ENCODE measurements around the gene CACNA1D.

CACNA1D gene

GRCh38 chr3:53614307-53614706, 119.9 kb downstream of the CACNA1D start:
- peaks cover 5% of the 10 kb centered on the region for H3K9me3 Mint-ChIP-seq
- peaks cover 4% of the 10 kb centered on the region for H3K27me3 Mint-ChIP-seq (ENCODE audit: low read depth)
- TF ChIP-seq, protein P1, sequence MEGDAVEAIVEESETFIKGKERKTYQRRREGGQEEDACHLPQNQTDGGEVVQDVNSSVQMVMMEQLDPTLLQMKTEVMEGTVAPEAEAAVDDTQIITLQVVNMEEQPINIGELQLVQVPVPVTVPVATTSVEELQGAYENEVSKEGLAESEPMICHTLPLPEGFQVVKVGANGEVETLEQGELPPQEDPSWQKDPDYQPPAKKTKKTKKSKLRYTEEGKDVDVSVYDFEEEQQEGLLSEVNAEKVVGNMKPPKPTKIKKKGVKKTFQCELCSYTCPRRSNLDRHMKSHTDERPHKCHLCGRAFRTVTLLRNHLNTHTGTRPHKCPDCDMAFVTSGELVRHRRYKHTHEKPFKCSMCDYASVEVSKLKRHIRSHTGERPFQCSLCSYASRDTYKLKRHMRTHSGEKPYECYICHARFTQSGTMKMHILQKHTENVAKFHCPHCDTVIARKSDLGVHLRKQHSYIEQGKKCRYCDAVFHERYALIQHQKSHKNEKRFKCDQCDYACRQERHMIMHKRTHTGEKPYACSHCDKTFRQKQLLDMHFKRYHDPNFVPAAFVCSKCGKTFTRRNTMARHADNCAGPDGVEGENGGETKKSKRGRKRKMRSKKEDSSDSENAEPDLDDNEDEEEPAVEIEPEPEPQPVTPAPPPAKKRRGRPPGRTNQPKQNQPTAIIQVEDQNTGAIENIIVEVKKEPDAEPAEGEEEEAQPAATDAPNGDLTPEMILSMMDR (IDR thresholded peaks at IDR 0.05; ENCODE audit: unreplicated experiment in 3 of 3) = no peak
- peaks cover 8% of the 10 kb centered on the region for H3K4me1 Mint-ChIP-seq
- no peaks in the 10 kb centered on the region for H3K36me3 Mint-ChIP-seq (ENCODE audit: low read depth)
- no peak overlapping the region for H3K27ac Mint-ChIP-seq
- no peak overlapping the region for H3K4me3 Mint-ChIP-seq

DNA sequence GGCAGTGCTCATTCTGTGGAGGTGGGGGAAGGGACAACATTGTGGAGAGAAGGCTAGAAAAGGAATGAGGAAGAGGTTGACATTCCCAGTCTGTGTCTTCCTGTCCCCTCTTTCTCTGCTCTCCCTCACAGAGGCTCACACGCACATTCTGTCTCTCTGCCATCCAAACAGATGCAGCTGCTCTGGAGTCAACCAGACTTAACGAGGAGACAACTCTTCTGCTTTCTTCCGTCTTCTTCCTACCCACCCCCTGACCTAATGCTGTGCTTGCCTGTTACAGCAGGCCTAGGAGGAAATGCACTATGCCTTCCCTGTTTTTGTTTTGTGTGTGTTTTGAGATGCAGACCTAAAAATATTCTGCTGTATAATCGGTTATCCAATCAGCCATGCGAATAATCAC, 121.9 kb downstream of the CACNA1D start:
- TF ChIP-seq, protein P1 (IDR thresholded peaks at IDR 0.05; ENCODE audit: unreplicated experiment in 3 of 3) = no peak
- H3K36me3 Mint-ChIP-seq (ENCODE audit: low read depth) = no peaks in the 10 kb centered on the region
- H3K27me3 Mint-ChIP-seq (ENCODE audit: low read depth) = peaks cover 4% of the 10 kb centered on the region
- no peak overlapping the region for H3K4me3 Mint-ChIP-seq
- peak overlapping the region in 2 of 3 experiments; percentile 17 to 56 for H3K27ac Mint-ChIP-seq
- H3K4me1 Mint-ChIP-seq = peaks cover 8% of the 10 kb centered on the region
- H3K9me3 Mint-ChIP-seq = no peaks in the 10 kb centered on the region

DNA sequence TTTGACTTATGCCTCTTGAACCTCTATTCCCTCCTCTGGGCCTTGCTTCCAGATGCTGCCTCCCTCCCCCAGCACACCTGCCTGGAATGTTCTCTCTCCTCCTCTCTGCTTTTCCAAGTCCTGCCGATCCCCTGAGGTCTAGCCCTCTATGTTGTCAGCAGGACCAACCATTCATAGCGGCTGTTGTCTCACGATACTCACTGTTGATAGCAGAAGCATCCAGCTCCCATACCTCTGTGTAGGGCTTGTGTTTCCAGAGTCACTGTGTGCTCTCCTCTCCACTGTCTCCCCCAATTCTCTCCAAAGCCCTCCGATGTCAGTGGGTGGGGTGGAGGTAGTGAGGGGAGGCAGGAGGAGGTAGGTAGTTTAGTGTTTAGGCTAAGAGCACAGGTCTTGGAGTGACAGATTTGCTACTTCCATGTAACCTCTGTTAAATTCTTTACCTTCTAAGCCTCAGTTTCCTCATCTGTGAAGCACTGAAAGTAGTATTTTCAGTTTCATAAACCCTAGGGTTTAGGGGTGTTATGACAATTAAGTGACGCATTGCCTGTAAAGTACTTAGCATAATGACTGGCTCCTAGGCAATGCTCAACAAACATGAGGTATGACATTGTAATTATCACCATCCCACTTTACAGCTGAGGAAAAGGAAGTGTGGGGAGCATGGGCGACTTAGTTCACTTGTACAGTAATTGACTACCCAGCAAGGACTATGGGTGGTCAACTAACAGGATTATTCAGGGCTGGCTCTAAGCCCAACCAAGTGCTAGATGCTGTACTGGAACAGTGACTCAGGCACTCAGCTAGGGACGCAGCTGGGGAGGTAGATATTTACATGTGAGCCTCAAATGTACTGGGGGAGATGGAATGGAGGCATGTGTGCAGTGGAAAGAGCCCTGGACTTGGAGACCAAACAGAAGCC, 122.8 kb downstream of the CACNA1D start:
- H3K4me1 Mint-ChIP-seq = peaks cover 8% of the 10 kb centered on the region
- H3K4me3 Mint-ChIP-seq = no peak overlapping the region
- H3K36me3 Mint-ChIP-seq (ENCODE audit: low read depth) = no peaks in the 10 kb centered on the region
- H3K27me3 Mint-ChIP-seq (ENCODE audit: low read depth) = peaks cover 4% of the 10 kb centered on the region
- TF ChIP-seq, protein P1 (IDR thresholded peaks at IDR 0.05; ENCODE audit: unreplicated experiment in 3 of 3) = no peak
- peak overlapping the region in 2 of 3 experiments; percentile 17 to 56 for H3K27ac Mint-ChIP-seq
- no peaks in the 10 kb centered on the region for H3K9me3 Mint-ChIP-seq

GRCh38 chr3:53617893-53618523, 123.6 kb downstream of the CACNA1D start:
- no peaks in the 10 kb centered on the region for H3K36me3 Mint-ChIP-seq (ENCODE audit: low read depth)
- no peaks in the 10 kb centered on the region for H3K9me3 Mint-ChIP-seq
- H3K4me1 Mint-ChIP-seq = peaks cover 8% of the 10 kb centered on the region
- H3K27ac Mint-ChIP-seq = no peak overlapping the region
- no peak overlapping the region for H3K4me3 Mint-ChIP-seq
- TF ChIP-seq, protein P1 (IDR thresholded peaks at IDR 0.05; ENCODE audit: unreplicated experiment in 3 of 3) = no peak
- peaks cover 4% of the 10 kb centered on the region for H3K27me3 Mint-ChIP-seq (ENCODE audit: low read depth)

DNA sequence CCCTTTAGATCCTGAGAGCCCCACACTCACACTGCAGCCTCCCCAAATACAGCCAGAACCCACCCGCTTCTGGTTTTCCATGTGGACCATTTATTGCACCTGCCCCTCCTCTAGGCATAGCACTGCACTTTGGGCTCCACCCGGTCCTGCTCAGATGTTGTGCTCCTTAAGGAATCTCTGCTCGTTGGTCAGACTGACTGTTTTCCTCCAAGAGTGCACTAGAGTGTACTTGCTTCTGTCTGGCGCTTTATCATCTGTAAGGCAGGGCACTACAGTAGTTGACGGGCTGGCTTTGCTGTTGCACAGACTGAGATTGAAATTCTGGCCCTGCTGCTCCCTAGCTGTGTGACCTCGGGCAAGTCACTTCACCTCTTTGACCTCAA, 124.1 kb downstream of the CACNA1D start:
- Mint-ChIP-seq H3K27ac (no peak overlapping the region), H3K36me3 (ENCODE audit: low read depth) (no peaks in the 10 kb centered on the region), H3K27me3 (ENCODE audit: low read depth) (peaks cover 4% of the 10 kb centered on the region), H3K4me3 (no peak overlapping the region), H3K4me1 (peaks cover 8% of the 10 kb centered on the region), H3K9me3 (no peaks in the 10 kb centered on the region)
- TF ChIP-seq, protein P1 (IDR thresholded peaks at IDR 0.05; ENCODE audit: unreplicated experiment in 3 of 3) = no peak
